SK-N-SH treated with all-trans-retinoic acid at 6 μM for 48 hours (cell line): Measurements from ENCODE around the gene DSCAM.

Experiments
- ARNTL ChIP-seq: fragments of 450-650 bp; formaldehyde crosslinking; IDR thresholded peaks from 2 replicates; pipeline ENCODE4 v1.5.0; 2020; ENCODE audit warnings: low read depth, mild to moderate bottlenecking, moderate library complexity, borderline replicate concordance
- CSDC2 ChIP-seq: fragments of 250-450 bp; sonication (Bioruptor Pico); IDR thresholded peaks from 2 replicates; pipeline ENCODE4 v1.5.0; 2020; ENCODE audit warnings: mild to moderate bottlenecking, moderate library complexity
- GLIS3 ChIP-seq: fragments of 250-450 bp; sonication (Bioruptor Pico); IDR thresholded peaks from 2 replicates; pipeline ENCODE4 v1.5.0; 2020; ENCODE audit warnings: mild to moderate bottlenecking, moderate library complexity
- OSR1 ChIP-seq: fragments of 250-450 bp; sonication (Bioruptor Pico); IDR thresholded peaks from 2 replicates; pipeline ENCODE4 v1.8.0; 2022; ENCODE audit warnings: moderate library complexity, mild to moderate bottlenecking, inconsistent platforms
- PATZ1 ChIP-seq: fragments of 250-450 bp; sonication (Bioruptor Pico); IDR thresholded peaks from 2 replicates; pipeline ENCODE4 v1.8.0; 2020; ENCODE audit warnings: mild to moderate bottlenecking, moderate library complexity, borderline replicate concordance
- PPARA ChIP-seq: fragments of 250-450 bp; sonication (Bioruptor Pico); IDR thresholded peaks from 2 replicates; pipeline ENCODE4 v1.5.0; 2020; ENCODE audit warnings: mild to moderate bottlenecking, borderline replicate concordance
- RARB ChIP-seq: fragments of 250-450 bp; sonication (Bioruptor Pico); IDR thresholded peaks from 2 replicates; pipeline ENCODE4 v1.8.0; 2021; ENCODE audit warnings: mild to moderate bottlenecking, moderate library complexity
- SNAI2 ChIP-seq: fragments of 250-450 bp; sonication (Bioruptor Pico); IDR thresholded peaks from 2 replicates; pipeline ENCODE4 v1.5.0; 2020; ENCODE audit warnings: mild to moderate bottlenecking, moderate library complexity
- TOX ChIP-seq: fragments of 250-450 bp; sonication (Bioruptor Pico); IDR thresholded peaks from 2 replicates; pipeline ENCODE4 v1.8.0; 2021; ENCODE audit warnings: mild to moderate bottlenecking, moderate library complexity, borderline replicate concordance
- ZFP3 ChIP-seq: fragments of 250-450 bp; sonication (Bioruptor Pico); IDR thresholded peaks from 2 replicates; pipeline ENCODE4 v1.5.0; 2020; ENCODE audit warnings: mild to moderate bottlenecking, moderate library complexity
- ZNF565 ChIP-seq: fragments of 450-650 bp; formaldehyde crosslinking; conservative IDR thresholded peaks from 2 replicates; pipeline ENCODE4 v1.5.0; 2020; ENCODE audit warnings: low read depth, mild to moderate bottlenecking, moderate library complexity
- ZNF70 ChIP-seq: fragments of 450-650 bp; formaldehyde crosslinking; IDR thresholded peaks from 2 replicates; pipeline ENCODE4 v1.5.0; 2020; ENCODE audit warnings: mild to moderate bottlenecking, moderate library complexity
- TF ChIP-seq, protein P1 (sequence below): fragments of 250-450 bp; sonication (Bioruptor Pico); IDR thresholded peaks from 2 replicates; pipeline ENCODE4 v1.5.1; 2020; ENCODE audit warnings: low read depth, mild to moderate bottlenecking, moderate library complexity

GRCh38 chr21:40373761-40374160, 473.2 kb downstream of the DSCAM start:
- TF ChIP-seq RARB (CRISPR knock-in tag) = no peak
- no peak for TF ChIP-seq SNAI2 (CRISPR knock-in tag)
- no peak for TF ChIP-seq OSR1 (CRISPR knock-in tag)
- TF ChIP-seq, protein P1, sequence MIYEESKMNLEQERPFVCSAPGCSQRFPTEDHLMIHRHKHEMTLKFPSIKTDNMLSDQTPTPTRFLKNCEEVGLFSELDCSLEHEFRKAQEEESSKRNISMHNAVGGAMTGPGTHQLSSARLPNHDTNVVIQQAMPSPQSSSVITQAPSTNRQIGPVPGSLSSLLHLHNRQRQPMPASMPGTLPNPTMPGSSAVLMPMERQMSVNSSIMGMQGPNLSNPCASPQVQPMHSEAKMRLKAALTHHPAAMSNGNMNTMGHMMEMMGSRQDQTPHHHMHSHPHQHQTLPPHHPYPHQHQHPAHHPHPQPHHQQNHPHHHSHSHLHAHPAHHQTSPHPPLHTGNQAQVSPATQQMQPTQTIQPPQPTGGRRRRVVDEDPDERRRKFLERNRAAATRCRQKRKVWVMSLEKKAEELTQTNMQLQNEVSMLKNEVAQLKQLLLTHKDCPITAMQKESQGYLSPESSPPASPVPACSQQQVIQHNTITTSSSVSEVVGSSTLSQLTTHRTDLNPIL (CRISPR knock-in tag) = no peak
- TF ChIP-seq PATZ1 (CRISPR knock-in tag) = no peak
- no peak for TF ChIP-seq ARNTL
- no peak for TF ChIP-seq PPARA (CRISPR knock-in tag)
- no peak for TF ChIP-seq ZFP3 (CRISPR knock-in tag)
- no peak for TF ChIP-seq TOX (CRISPR knock-in tag)
- TF ChIP-seq ZNF70 (CRISPR knock-in tag) = no peak
- TF ChIP-seq GLIS3 = no peak
- TF ChIP-seq CSDC2 = no peak
- no peak for TF ChIP-seq ZNF565
